Measurements from ENCODE around the gene PNMA6F.

PNMA6F gene

DNA sequence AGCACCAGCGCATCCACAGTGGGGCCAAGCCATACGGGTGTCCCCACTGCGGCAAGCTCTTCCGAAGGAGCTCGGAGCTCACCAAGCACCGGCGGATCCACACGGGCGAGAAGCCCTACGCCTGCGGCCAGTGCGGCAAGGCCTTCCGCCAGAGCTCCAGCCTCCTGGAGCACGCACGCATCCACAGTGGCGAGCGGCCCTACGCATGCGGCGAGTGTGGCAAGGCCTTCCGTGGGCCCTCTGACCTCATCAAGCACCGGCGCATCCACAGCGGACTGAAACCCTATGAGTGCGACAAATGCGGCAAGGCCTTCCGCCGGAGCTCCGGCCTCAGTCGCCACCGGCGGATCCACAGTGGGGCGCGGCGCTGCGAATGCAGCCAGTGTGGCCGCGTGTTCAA, 26.0 kb upstream of the PNMA6F start:
- POLR2A ChIA-PET (ENCODE audit: low non-redundant PET): no interaction called here
- TF ChIP-seq, protein P1, sequence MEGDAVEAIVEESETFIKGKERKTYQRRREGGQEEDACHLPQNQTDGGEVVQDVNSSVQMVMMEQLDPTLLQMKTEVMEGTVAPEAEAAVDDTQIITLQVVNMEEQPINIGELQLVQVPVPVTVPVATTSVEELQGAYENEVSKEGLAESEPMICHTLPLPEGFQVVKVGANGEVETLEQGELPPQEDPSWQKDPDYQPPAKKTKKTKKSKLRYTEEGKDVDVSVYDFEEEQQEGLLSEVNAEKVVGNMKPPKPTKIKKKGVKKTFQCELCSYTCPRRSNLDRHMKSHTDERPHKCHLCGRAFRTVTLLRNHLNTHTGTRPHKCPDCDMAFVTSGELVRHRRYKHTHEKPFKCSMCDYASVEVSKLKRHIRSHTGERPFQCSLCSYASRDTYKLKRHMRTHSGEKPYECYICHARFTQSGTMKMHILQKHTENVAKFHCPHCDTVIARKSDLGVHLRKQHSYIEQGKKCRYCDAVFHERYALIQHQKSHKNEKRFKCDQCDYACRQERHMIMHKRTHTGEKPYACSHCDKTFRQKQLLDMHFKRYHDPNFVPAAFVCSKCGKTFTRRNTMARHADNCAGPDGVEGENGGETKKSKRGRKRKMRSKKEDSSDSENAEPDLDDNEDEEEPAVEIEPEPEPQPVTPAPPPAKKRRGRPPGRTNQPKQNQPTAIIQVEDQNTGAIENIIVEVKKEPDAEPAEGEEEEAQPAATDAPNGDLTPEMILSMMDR (conservative IDR thresholded peaks at IDR 0.05; ENCODE audit: low read depth): no peak
- CTCF ChIA-PET: no interaction called here
- no peak overlapping the region for H3K27ac ChIP-seq
- no peak for DNase-seq (ENCODE audit: low spot score)

DNA sequence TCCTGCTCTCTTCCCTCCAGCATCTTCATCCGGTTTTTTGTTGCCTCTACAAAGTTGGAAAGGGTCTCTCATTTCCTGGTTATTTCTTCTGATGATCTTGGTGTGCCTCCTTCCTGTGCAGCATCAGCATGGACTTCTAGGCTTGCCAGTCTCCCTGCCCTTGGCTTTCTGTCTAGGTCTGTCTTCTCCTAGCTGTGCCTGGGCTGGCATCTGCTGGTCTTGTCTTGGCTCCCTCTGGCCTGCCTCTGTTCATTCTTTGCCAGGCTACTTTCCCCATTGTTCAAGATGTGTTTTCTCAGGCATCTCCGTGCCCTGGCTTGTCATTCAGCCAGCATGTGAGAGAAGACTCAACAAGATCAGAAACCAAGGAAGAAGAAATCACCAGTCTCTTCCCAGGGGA, 22.1 kb upstream of the PNMA6F start:
- TF ChIP-seq, protein P1 (conservative IDR thresholded peaks at IDR 0.05; ENCODE audit: low read depth): no peak
- CTCF ChIA-PET: no interaction called here
- DNase-seq (ENCODE audit: low spot score): no peak
- H3K27ac ChIP-seq: no peak overlapping the region
- POLR2A ChIA-PET (ENCODE audit: low non-redundant PET): no interaction called here

DNA sequence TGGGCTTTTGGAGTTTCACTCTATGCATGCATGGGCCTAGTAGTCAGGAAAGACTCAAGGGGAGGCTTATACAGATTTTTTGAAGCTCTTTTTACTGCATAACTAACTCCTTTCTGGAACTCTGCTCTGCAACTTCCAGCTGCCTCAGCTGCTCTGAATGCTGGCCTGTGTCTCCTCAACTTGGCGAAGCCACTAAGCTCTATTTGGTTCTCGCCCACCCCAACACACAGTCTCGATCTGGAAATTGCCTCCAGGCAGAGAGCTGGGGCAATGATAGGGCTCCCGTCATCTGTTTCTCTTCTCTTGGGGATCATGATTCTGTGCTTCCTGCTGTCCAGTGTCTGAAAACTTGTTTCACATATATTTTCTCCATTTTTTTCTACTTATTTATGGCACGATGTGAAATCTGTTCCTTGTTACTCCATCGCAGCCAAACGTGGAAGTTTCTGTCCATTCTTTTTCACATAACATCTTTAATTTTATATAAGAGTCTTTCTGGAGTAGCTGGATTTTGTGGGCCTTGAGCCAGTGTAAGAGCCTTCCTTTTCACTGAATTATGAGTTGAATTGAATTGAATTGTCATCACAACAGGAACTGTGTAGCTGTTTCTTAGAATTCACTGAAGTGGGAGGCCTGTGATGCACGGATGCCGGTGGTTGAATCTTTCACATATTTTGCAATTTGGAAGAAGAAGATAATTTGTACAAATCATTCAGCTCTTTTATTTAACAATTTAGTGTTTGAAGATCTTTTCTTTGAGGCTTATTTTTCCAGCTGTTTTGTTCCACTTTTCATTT, 21.4 kb upstream of the PNMA6F start:
- POLR2A ChIA-PET (ENCODE audit: low non-redundant PET): interaction anchor here (0.6 kb wide), 1 partner anchor 741 kb away, joined by 5 read pairs; no protein-coding TSS in a partner anchor
- DNase-seq (ENCODE audit: low spot score): no peak
- no peak overlapping the region for H3K27ac ChIP-seq
- TF ChIP-seq, protein P1 (conservative IDR thresholded peaks at IDR 0.05; ENCODE audit: low read depth): no peak
- CTCF ChIA-PET: no interaction called here

DNA sequence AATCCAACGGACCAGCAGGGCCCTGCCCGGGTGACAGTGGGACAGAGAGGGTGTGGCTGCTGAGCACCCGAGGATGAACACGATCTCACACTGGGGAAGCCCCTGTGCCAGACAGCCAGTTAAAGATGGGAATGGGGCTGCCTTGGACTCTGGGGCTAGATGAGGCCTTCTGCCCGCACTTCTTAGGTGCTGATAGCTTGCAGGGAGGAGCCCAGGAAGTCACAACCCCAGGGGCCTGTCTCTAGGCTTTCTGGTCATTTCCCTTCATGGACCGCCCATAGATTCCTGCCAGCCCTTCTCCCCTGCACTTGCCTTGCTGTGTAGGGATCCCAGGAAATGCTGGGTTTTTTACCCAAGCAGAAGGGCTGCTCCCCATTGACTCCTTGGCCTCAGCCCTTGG, 18.5 kb upstream of the PNMA6F start:
- no peak overlapping the region for H3K27ac ChIP-seq
- TF ChIP-seq, protein P1 (conservative IDR thresholded peaks at IDR 0.05; ENCODE audit: low read depth): no peak
- DNase-seq (ENCODE audit: low spot score): no peak
- POLR2A ChIA-PET (ENCODE audit: low non-redundant PET): no interaction called here
- CTCF ChIA-PET: no interaction called here

DNA sequence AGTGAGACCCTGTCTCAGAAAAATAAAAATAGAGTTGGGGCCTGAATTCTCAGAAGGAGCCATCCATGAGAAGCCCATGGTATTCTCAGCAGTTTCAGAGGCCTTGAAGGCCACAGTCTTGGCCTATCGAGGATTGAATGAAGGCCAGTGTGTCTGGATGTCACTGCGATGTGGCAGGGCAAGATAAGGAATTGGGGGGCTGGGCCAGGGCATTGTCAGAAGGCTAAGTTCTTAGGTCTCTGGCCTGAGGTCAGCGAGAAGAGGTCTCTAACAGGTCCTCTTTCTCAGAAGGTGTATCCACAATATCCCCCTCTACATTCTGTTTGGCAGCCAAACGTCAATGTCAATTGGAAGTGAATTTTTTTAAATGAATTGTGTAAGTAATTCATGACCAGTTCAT, 18.1 kb upstream of the PNMA6F start:
- ChIA-PET POLR2A (ENCODE audit: low non-redundant PET) (no interaction called here), CTCF (no interaction called here)
- H3K27ac ChIP-seq: no peak overlapping the region
- DNase-seq (ENCODE audit: low spot score): no peak
- TF ChIP-seq, protein P1 (conservative IDR thresholded peaks at IDR 0.05; ENCODE audit: low read depth): no peak

DNA sequence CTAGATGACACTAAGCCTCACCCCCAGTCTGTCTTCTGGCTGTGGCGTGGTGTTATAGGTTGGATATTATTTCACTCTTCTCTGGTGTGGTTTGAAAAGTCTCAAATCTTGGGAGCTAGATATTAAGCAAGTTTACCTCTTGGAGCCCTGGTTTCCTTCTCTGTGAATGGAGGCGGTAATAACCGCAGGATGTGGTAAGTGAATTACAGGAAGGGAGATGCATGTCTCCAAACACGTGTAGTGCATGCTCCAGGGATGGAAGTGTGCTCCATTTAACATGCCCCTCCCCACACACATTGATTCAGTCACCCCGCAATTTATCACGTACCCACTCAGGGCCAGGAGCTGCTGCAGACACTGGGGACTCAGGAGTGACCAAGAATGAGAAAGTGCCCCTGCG, 17.3 kb upstream of the PNMA6F start:
- DNase-seq (ENCODE audit: low spot score): no peak
- TF ChIP-seq, protein P1 (conservative IDR thresholded peaks at IDR 0.05; ENCODE audit: low read depth): no peak
- ChIA-PET POLR2A (ENCODE audit: low non-redundant PET) (no interaction called here), CTCF (no interaction called here)
- no peak overlapping the region for H3K27ac ChIP-seq
